Activated naive CD4-positive, alpha-beta T cell treated with anti-CD3 and anti-CD28 coated beads, Interleukin-2, amount 50 U/mL, for 72 hours (primary cell): ENCODE data around the gene PLVAP. TPM values are rescaled to one million over a fixed set of nuclear protein-coding genes. Genes with fewer than 3 reads are reported as not detected.

Experiments used
- ATAC-seq, 2 donors: fragments of 150-1000 bp; cut with Tn5 transposase; 2 replicates each; pipeline ENCODE4 v1.10.0; 2021; ENCODE audit warnings: mild to moderate bottlenecking in 2 of 2, moderate library complexity in 2 of 2
- DNase-seq, 2 donors: peaks; one replicate each; pipeline ENCODE4 v3.0.0; 2021 to 2022; ENCODE audit warnings: low spot score in 2 of 2
- H3K27ac Mint-ChIP-seq, 2 donors: one replicate each; pipeline ENCODE4 v1.8.0; 2022; ENCODE audit warnings: mild to moderate bottlenecking in 2 of 2, mixed read lengths in 2 of 2
- H3K36me3 Mint-ChIP-seq, 2 donors: one replicate each; pipeline ENCODE4 v1.8.0; 2022; ENCODE audit warnings: mixed read lengths in 2 of 2
- H3K9me3 Mint-ChIP-seq, 2 donors: one replicate each; pipeline ENCODE4 v1.8.0; 2022; ENCODE audit warnings: mixed read lengths in 2 of 2
- total RNA-seq, 2 donors: library from RNA; stranded (reverse); gene quantifications; one replicate each; pipeline ENCODE4 v1.2.3, GENCODE V29; 2022

The PLVAP gene
- total RNA-seq, 2 donors from 2014 or later, result 0.20 TPM; not detected in 1

- Mint-ChIP-seq H3K9me3 (no peaks in the 10 kb centered on the region), H3K27ac (peak overlapping the region; percentile 97), H3K36me3 (peaks cover 16 to 36% of the 10 kb centered on the region in 2 donors)
- no peak for DNase-seq
- peak in 1 of 2 donors; percentile 0 for ATAC-seq
Observed at GRCh38 chr19:17404621-17405249, 27.6 kb upstream of the PLVAP start.

GRCh38 chr19:17404015-17404414, 26.9 kb upstream of the PLVAP start:
- ATAC-seq (no peak), DNase-seq (no peak)
- H3K27ac Mint-ChIP-seq, result peak overlapping the region; percentile 10 to 97
- H3K9me3 Mint-ChIP-seq, result no peaks in the 10 kb centered on the region
- H3K36me3 Mint-ChIP-seq, result peaks cover 16 to 36% of the 10 kb centered on the region in 2 donors

DNA sequence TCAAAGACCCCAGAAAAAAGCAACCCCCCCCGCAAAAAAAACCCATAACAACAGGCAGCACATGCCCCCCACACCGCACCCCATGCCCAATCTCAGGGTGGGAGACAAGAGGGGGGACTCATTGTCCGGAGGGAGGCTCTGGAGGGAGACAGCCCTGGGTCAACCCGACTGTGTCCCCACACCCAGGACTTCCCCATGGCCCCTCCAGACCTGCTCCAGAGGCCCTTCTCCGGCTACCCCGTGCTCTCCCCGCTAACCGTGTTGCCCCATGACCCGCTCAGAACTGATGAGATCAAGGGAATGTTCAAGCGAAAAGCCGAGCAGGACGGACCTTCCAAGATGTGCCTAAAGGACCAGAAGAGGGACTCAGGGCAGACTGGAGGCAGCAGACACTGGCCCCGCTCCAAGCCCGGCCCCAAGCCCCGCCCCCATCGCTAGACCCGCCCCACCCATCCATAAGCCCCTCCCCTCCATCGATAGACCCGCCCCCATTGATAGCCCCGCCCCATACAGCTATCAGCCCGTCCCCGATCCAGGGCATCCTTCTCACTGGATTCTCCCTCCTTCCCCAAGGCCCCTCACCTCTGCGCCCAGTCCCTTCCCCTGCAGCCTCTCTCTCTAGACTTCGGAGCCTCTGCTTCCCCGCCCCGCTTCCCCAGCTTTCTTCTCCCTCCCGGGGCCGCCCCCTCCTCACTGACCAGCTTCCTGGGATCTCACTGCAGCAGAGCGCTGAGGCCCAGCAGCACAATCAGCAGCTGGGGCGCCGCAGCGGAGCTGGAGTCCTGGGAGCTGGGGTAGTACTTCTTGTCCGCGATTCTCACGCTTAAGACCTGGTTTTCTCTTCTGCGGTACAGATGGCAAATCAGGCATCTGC, 26.1 kb upstream of the PLVAP start:
- ATAC-seq, result peak in 1 of 2 donors; percentile 48
- Mint-ChIP-seq H3K36me3 (peaks cover 16 to 36% of the 10 kb centered on the region in 2 donors), H3K27ac (no peak overlapping the region)

DNA sequence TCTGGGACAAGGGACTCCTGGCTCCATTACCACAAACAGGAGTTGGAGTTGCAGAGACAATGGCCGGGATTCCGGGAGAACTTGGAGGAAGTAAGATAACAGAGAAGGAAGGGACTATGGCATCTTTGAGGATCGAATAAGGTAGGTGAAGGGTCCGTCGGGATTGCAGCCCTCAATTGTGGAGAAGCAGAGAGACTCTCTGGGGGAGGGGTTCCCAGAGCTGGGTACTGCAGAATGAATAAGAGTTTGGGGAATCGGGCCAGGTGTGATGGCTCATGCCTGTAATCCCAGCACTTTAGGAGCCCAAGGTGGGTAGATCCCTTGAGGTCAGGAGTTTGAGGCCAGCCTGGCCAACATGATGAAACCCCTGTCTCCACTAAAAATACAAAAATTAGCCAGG, 24.5 kb upstream of the PLVAP start:
- H3K27ac Mint-ChIP-seq, result peak overlapping the region in 1 of 2 donors; percentile 92
- DNase-seq (no peak), ATAC-seq (no peak)
- peaks cover 15 to 27% of the 10 kb centered on the region in 2 donors for H3K36me3 Mint-ChIP-seq
- no peaks in the 10 kb centered on the region for H3K9me3 Mint-ChIP-seq

More for the DNA sequence above, 26.1 kb upstream of the PLVAP start:
- no peaks in the 10 kb centered on the region for H3K9me3 Mint-ChIP-seq
- DNase-seq, result peak in 1 of 2 donors; percentile 50

- no peak overlapping the region for H3K27ac Mint-ChIP-seq
- DNase-seq (no peak), ATAC-seq (no peak)
- H3K36me3 Mint-ChIP-seq, result peaks cover 0 to 11% of the 10 kb centered on the region in 2 donors
- no peaks in the 10 kb centered on the region for H3K9me3 Mint-ChIP-seq
Observed at GRCh38 chr19:17398902-17399527, 21.9 kb upstream of the PLVAP start.

DNA sequence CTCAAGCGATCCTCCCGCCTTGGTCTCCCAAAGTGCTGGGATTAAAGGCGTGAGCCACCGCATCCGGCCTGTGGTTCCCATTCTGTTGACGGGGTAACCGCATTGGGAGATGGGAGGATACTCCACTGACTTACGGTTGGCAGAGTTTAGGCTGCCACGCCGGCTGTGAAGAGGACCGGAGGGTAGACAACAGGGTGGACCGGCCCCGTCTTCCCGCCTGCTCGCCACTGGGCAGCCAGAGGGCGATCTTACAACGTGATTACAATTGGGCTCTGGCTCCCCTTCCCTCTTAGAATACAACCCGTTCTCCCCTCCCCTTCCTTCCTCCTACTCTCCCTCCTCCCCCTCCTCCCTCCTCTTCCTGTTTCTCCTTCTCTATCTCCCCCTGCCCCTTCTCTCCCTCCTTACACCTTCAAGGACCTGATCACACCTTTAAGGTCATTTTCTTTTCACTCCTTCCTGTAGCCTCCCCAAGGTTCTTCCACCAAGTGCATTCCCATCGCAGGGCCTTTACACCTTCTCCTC, 17.8 kb upstream of the PLVAP start:
- peak in 1 of 2 donors; percentile 67 for DNase-seq
- ATAC-seq, result peak in 1 of 2 donors; percentile 39
- H3K9me3 Mint-ChIP-seq, result no peaks in the 10 kb centered on the region
- H3K27ac Mint-ChIP-seq, result peak overlapping the region in 1 of 2 donors; percentile 88
- H3K36me3 Mint-ChIP-seq, result peaks cover 0 to 5% of the 10 kb centered on the region in 2 donors

DNA sequence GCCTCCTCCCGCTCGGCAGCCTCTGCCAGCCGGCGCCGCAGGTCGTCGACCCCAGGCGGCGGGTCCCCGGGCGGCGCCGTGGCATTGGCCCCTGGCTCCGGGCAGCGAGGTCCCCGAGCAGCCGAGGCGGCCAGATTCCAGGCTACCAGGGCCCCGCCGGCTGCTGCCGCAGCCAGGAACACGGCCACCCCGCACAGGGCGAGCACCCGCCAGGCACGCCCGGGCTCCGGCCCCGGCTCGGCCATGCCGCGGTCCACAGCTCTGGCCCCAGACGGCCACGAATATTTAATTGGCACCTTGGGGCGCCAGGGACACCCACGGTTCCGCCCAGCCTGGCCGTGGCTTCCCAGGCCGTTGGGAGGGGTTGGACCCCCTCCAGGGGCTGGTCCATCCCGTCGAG, 16.8 kb upstream of the PLVAP start, which contains the start of gene CCDC194:
Gene CCDC194 (minus strand): TSS at position 283 of the 400 bp plus-strand sequence. CDS start 38 bp downstream, at position 245.
- DNase-seq, result no peak
- peaks cover 0 to 5% of the 10 kb centered on the region in 2 donors for H3K36me3 Mint-ChIP-seq
- ATAC-seq, result no peak
- H3K27ac Mint-ChIP-seq, result peak within 1 kb of the TSS in 1 of 2 donors; percentile 88
- no peaks in the 10 kb centered on the region for H3K9me3 Mint-ChIP-seq

GRCh38 chr19:17393002-17393401, 15.9 kb upstream of the PLVAP start:
- H3K27ac Mint-ChIP-seq, result no peak overlapping the region
- H3K9me3 Mint-ChIP-seq, result no peaks in the 10 kb centered on the region
- no peak for ATAC-seq
- H3K36me3 Mint-ChIP-seq, result peaks cover 0 to 5% of the 10 kb centered on the region in 2 donors
- no peak for DNase-seq

GRCh38 chr19:17391371-17392151, 14.4 kb upstream of the PLVAP start:
- H3K36me3 Mint-ChIP-seq, result peaks cover 0 to 5% of the 10 kb centered on the region in 2 donors
- DNase-seq (no peak), ATAC-seq (peak in 1 of 2 donors; percentile 10)
- no peak overlapping the region for H3K27ac Mint-ChIP-seq
- H3K9me3 Mint-ChIP-seq, result no peaks in the 10 kb centered on the region

DNA sequence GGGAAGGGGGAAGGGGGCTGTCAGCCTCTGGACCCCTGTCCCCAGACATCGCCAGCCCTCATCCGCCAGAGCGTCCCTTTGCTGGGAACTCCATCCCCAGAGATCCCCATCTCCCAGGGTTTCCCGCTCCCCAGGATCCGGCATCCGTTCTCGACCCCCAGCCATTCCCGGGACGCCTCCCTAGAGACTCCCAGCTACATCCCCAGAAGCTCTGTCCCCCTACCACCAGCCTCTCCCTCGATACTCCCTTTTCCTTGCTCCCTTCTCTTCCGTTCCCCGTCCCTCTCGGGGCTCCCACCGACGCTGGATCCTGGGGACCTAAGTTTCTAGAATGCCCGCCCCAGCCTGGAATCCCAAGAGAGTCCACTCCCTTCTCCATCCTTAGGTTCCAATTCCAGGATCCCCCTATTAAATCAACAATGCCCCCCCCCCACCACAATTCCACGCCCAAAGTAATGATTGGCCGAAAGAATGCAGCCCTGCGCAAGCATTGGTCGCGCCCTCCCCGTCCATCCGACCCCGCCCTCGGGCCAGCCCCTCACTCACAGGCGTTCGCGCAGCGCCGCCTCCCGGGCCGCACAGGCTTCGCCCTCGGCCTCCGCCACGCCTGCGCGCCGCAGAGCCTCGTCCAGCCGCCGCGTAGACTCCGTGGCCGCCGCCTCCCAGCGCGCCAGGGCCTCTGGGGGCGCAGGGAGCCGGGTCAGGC, 13.7 kb upstream of the PLVAP start:
- peak overlapping the region; percentile 35 to 95 for H3K27ac Mint-ChIP-seq
- DNase-seq (peak; percentile 88 to 96), ATAC-seq (peak; percentile 99)
- peaks cover 0 to 5% of the 10 kb centered on the region in 2 donors for H3K36me3 Mint-ChIP-seq
- H3K9me3 Mint-ChIP-seq, result no peaks in the 10 kb centered on the region

DNA sequence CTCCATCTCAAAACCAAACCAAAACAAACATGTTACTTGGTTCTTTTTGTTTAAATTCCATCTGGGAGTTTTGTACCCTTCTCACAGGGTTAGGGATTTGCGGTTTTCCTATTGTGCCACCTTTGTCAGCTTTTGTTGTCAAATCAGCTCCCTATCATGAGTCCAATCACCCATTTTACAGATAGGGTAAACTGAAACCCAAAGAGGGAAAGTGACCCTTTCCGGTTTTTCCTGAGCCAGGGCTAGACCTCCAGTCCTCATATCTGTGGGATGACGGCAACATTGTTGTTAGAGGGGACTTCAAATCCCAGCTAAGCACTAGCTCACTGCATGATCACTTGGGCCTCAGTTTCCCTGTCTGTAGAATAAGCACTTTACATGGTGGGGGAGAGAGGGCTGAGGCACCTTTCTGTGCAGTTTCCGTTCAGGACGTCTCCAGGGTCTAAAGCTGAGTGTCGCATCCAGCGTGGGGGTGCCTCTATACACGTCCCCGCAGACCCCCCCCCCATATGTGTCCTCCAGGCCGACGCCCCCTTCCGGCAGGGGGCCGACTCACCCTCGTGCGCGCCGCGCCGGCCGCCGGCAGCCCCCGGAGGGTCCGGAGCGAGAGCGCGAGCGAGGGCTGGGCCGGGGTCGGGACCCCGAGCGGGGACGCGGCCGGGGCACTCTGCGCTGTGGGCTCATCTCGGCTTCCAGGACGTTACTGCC, 13.0 kb upstream of the PLVAP start:
- ATAC-seq (no peak), DNase-seq (no peak)
- Mint-ChIP-seq H3K9me3 (no peaks in the 10 kb centered on the region), H3K36me3 (peaks cover 0 to 1% of the 10 kb centered on the region in 2 donors), H3K27ac (no peak overlapping the region)

DNA sequence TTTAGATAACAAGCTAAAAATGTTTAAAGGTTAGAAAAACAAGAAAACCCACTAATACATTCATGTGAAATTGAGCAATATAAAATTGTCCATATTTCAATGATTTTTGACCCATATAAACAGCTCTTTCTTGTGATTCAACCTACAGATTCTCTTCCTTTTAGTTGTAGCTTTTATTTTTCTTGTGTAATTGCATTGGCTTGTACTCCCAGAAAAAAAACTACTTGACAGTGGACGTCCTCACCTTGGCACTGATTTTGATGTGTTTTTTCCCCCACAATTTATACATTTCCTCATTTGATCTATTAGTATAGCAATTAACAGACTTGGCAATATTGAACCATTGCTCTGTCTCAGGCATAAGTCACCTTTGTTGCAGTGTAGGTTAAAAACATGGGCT, 12.1 kb upstream of the PLVAP start:
- DNase-seq, result no peak
- Mint-ChIP-seq H3K36me3 (no peaks in the 10 kb centered on the region), H3K9me3 (no peaks in the 10 kb centered on the region), H3K27ac (no peak overlapping the region)
- ATAC-seq, result no peak

GRCh38 chr19:17385878-17386611, 8.9 kb upstream of the PLVAP start:
- Mint-ChIP-seq H3K36me3 (peaks cover 0 to under 1% of the 10 kb centered on the region in 2 donors), H3K9me3 (no peaks in the 10 kb centered on the region), H3K27ac (no peak overlapping the region)
- ATAC-seq (peak; percentile 49 to 55), DNase-seq (peak; percentile 69 to 77)

- DNase-seq (no peak), ATAC-seq (no peak)
- Mint-ChIP-seq H3K36me3 (peaks cover 0 to 10% of the 10 kb centered on the region in 2 donors), H3K9me3 (no peaks in the 10 kb centered on the region), H3K27ac (no peak overlapping the region)
Observed at GRCh38 chr19:17380426-17381138, 3.4 kb upstream of the PLVAP start.
